Activated CD8-positive, alpha-beta memory T cell treated with anti-CD3 and anti-CD28 coated beads for 48 hours (primary cell): Measurements from ENCODE around the gene AFG1L.
"Not testable (repeated sequence)": the region's sequence is repeated elsewhere in the genome, so short reads cannot be mapped to it uniquely, and the experiment has no call there.

Source experiments
- DNase-seq, 3 experiments: peaks; one replicate each; pipeline ENCODE4 v3.0.0-alpha.2; 2020; ENCODE audit warnings: low read depth in 2 of 3, low spot score in 2 of 3

AFG1L gene

DNA sequence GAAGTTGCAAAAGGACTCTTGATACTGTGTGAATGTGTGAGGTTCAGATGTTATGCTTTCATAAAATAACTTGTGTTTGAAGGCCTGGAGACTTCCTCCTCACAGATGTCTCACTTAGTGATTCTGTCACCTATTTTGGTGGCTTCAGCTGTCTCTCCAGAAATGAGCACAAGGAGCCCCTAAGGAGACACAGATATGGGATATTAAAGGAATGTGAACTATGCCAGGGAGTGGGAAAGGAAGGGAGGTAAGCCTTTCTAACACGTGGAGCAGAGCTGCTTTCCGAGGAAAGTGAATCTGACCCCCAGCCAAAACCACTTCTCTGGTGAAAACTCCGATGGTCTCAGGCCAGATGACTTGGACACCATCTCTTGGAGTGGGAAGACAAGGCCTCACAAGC, 255.4 kb downstream of the AFG1L start:
- no peak for DNase-seq

GRCh38 chr6:108555399-108556052, 260.7 kb downstream of the AFG1L start:
- DNase-seq: no peak

GRCh38 chr6:108556250-108556649, 261.4 kb downstream of the AFG1L start:
- DNase-seq: no peak

DNA sequence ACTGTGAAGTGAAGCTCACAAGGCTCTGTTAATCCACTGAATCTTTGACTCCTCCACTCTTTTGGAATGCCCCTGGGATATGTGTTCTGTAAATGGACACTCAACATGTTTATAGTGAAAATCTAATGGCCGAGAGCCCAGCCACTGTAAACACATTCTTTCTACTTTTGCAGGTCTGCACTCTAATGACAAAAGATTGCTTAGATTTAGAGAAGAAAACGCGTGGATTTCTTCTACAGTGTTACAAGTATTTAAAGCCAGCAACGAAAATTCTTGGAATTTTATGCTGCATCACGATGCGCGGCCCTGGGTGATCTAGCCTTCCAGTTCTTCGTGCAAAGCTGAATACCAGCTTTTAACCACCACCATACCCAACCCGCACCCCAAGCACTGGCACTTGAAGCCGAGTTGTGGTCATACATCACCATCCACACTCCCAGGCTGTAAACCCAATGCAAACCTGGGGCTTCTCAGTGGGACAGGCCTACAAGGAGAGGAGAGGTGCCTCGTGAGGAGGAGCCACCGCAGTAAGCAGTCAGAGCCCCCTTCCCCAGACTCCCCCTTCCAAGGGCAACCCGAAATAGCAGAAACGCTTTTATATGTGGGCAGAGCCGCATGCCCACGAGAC, 262.1 kb downstream of the AFG1L start:
- DNase-seq: no peak

DNA sequence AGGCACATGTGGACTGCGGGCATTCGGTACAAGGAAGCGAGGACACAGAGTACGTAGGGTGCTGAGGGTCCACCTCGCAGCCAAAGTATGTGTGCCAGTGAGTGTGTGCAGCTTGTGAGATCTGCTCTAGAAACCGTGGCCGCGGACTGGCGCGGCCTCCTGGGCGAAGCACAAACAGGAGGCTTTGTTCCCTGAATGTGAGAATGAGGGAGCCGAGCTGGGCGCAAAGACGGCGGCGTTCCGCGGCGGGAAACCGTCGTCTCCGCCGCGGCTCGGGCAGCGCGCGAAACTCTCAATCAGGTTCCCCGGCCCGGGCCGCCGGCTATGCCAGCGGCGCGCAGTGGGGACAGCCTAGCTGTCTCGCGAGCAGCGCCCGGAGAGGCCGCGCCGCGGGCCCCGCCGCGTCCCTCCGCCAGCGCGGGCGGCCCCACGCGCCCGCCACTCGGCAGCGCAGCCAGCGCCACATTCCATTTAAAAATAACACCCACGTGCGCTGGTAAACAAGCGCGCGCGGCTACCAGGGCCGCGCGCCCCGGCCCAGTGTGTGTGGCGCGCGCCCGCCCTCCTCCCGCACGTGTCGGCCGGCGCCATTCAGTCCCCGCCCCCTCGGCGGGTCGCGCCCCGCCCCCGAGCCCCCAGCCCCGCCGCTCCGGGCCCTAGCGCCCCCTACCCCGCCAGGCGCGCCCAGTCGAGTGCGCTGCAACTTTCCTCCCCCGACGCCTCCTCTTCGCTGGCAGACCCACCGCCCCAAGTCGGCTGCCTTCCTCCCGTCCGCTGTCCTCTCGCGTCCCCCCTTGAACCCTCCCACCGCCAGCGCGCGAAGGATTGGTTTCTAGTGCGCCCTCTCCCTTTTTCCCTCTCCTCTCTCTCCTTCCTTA, 262.9 kb downstream of the AFG1L start:
- DNase-seq: peak; percentile 32 to 45 (median 33)

GRCh38 chr6:108558372-108559096, 263.7 kb downstream of the AFG1L start:
- DNase-seq: peak; percentile 66 to 86 (median 70)

DNA sequence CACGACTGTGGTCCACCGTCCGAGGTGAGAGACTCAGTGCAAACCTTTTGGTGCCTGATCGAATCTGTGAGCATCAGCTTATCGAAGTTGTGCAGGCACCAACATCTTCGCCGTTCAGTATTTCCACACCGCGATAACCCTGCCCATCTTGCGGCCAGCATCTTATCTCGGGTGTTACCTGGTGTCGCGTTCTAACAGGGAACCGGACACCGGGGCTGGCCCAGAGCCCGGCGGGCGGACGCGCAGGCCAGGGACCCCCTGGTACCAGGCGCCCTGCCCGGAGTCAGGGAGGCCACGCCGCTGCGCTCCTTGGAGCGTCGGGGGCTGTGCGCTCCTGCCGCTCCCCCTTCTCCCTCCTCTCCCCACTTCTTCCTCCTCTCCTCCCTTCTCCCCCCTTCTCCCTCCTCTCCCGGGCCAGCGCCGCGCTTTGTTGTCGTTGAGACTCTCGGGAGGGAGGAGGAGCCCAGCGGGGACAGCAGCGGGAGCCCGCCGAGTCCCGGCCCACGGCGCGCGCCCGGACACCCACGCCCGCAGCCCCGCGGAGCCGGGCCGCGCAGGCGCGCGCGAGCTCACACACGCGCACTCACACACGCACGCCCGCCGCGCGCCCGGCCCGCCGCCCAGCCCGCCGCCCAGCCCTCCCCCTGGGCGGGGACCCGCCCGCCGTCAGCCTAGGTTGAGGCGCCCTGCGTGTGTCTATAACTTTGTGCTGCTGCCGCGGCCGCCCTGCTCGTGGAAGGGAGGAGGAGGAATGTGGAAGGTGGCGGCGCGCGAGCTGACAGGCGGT, 264.4 kb downstream of the AFG1L start:
- peak; percentile 44 to 61 (median 50) for DNase-seq

DNA sequence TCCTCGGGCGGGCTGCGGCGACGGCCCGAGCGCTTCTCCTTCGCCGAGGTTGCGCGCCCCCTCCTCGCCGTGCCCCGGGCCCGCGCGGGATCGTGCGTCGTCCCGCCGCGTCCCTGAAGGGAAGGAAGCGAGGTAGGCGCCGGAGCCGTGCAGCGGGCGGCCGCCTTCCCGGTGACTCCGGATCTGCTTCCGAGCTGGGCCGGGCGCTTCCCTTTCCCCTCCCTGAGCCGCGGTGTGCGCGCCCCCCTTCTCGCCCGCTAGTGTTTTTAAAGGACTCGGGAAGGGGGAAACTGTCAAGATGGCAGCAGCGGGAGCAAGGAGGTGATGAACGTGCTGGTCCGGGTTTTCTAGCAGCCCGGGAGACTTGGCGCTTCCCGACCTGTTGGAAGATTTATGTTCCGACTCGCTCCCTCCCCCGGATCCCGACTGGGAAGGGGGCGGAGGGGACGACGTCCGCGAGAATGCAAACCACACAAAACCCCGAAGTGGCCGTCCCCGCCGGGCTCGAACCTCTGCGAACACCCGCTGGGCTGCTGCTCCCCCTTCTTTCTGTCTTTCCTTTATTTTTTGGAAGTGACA, 265.1 kb downstream of the AFG1L start:
- no peak for DNase-seq

DNA sequence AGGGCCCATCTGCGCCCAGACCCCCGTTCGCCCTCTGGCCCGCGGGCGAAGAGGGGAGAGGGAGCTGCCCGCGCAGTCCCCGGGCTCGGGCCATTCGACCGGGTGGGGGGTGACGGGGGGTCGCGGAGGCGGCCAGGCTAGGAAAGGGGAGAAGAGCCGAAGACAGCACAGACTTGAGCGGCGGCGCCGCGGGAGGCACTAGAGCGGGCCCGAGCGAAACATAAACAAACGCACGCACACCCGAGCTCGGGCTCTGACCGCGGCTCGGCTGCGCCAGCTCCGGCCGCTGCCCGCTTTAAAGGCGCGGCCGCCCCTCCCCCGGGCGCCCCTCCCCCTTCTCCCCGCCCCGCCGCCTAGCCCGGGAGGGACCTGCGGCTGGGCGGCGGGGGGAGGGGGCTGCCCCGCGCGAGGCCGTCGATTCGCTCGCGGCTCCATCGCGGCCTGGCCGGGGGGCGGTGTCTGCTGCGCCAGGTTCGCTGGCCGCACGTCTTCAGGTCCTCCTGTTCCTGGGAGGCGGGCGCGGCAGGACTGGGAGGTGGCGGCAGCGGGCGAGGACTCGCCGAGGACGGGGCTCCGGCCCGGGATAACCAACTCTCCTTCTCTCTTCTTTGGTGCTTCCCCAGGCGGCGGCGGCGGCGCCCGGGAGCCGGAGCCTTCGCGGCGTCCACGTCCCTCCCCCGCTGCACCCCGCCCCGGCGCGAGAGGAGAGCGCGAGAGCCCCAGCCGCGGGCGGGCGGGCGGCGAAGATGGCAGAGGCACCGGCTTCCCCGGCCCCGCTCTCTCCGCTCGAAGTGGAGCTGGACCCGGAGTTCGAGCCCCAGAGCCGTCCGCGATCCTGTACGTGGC, 265.8 kb downstream of the AFG1L start, which contains the start of gene FOXO3:
TSS of gene FOXO3 (plus strand) at position 455 of the 846 bp plus-strand sequence. CDS start at position 747, 292 bp downstream.
- DNase-seq: peak in 2 of 3 experiments; percentile 32 to 54

- not testable (repeated sequence) for DNase-seq
Observed at GRCh38 chr6:108561309-108561647, 266.4 kb downstream of the AFG1L start.

DNA sequence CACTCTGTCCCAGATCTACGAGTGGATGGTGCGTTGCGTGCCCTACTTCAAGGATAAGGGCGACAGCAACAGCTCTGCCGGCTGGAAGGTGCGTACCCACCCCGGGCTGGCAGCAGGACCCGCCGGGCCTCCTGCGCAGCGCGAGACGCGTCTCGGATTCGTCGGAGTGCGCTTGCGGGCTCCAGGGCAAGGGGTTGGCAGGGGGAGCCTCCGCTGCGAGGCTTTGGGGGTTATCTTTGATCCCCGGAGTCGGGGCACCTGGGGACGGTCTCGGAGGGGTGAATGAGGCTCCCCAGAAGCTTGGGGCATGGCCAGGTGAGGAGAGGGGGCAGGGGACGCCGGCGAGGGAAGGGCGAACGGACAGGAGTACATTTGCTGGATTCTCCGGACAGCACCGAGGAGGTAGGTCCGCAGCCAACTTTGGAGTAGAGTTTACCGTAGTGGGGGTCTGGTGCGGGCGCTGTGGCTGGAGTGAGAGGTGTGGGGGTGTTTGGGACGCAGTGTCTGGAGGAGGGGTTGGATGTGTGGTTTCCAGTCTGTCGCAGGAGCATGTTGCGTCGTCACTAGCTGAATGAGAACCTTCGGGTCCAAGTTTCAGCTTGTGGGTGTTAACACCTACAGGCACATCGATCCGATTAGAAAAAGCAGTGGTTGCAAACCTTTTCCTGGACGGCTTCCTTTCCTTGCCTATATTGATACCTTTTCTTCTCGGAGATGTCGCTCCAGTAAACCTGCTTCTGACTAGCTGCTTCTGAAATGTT, 267.1 kb downstream of the AFG1L start:
- DNase-seq: no peak

- DNase-seq: no peak
Observed at GRCh38 chr6:108562503-108562993, 267.7 kb downstream of the AFG1L start.

- DNase-seq: no peak
Observed at GRCh38 chr6:108563292-108563691, 268.4 kb downstream of the AFG1L start.

DNA sequence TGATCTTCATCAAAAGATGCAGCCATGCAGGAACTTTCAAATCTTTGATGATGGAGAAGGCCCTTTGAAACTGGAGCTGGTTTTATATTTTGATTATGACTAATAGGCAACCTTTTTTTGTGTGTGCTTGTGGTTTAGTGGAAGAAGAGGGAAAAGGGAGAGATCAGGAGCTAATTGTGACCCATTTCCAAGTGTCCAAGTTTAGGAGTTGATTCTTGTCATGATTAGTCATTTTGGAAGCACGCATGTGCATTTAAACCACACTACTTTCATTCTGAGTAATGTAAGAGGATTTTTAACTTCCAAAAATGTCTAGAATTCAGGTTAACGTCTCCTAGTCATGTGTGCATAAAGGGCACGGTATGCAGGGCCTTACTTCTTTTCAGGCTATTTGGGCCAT, 269.3 kb downstream of the AFG1L start:
- DNase-seq: no peak

DNA sequence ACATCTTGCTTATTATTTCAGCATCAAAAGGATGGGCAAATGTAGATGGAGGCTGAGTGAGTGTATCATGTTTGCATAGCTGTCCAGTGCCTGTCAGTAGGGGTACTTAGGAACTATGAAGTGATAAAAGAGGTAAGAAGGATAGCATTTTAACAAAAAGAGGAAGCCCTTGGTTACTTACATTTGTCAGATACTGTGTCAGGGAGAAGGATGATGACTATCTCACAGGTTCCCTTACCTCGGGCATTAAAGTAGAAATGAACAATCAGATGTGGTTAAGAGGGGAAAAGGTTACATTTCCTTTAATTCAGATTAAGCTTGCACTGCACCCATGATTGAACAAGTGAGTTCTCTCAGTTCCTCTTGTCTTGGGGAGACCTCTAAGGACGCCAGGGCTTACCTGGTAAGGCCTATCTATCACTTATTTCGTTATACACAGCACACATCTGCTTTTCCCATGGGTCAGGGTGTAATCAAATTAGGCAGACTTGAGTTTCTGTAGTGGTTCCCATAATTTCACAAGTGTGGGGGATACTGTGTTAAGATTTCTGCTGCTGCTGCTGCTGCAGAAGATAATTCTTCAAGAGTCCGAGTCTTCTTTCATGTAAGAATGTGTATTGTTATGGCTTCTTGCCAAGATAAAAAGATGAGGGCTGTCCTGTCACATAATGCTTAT, 270.4 kb downstream of the AFG1L start:
- no peak for DNase-seq

DNA sequence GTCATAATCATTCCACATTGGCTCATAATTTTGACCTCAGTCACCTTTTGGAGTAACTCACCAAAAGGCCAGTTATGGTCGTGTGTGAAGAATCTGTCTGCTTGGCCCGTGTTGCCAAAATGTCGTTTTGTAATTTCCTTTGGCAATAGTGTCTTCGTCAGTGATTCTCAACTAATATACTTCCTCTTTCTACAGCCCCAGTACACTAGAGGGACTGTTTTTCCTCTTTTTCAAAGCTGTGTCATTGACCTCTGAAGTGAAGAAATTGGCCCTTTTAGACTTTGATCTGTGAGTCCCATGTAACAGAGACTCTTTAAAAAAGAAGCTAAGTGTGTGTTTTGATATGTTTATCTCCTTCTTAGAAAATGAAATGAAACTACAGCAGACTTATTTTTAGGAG, 271.0 kb downstream of the AFG1L start:
- no peak for DNase-seq

GRCh38 chr6:108566406-108566805, 271.6 kb downstream of the AFG1L start:
- no peak for DNase-seq

- no peak for DNase-seq
Observed at GRCh38 chr6:108568101-108568500, 273.2 kb downstream of the AFG1L start.
